Transverse colon (tissue), 4 donors: ENCODE data around the gene CHSY1. TPM values are rescaled to one million over a fixed set of nuclear protein-coding genes. Genes with fewer than 3 reads are reported as not detected.

Experiments used
- DNase-seq: peaks from one replicate; pipeline ENCODE4 v3.0.0-alpha.2; 2019
- H3K27ac ChIP-seq, 4 donors: fragments of 200-600 bp; sonication (generic); 2 replicates each; pipeline ENCODE4 v1.5.1; 2016 to 2018; ENCODE audit warnings: inconsistent platforms in 4 of 4
- H3K27me3 ChIP-seq: fragments of 200-600 bp; sonication (generic); 2 replicates; pipeline ENCODE4 v1.5.1; 2017; ENCODE audit warnings: inconsistent platforms
- H3K36me3 ChIP-seq, 4 donors: fragments of 200-600 bp; sonication (generic); 2 replicates each; pipeline ENCODE4 v1.5.1; 2017 to 2019; ENCODE audit warnings: inconsistent platforms in 4 of 4
- H3K4me1 ChIP-seq, 4 donors: fragments of 200-600 bp; sonication (generic); 2 replicates each; pipeline ENCODE4 v1.5.1; 2017 to 2020; ENCODE audit warnings: inconsistent platforms in 4 of 4
- H3K4me3 ChIP-seq, 4 donors: fragments of 200-600 bp; sonication (generic); 1 replicate in 1 of 4; 2 replicates in 3 of 4; pipeline versions ENCODE4 v1.5.1 to v1.6.1; 2017 to 2019; ENCODE audit warnings: inconsistent platforms in 4 of 4
- H3K9me3 ChIP-seq, 2 donors: fragments of 200-600 bp; sonication (generic); 2 replicates each; pipeline ENCODE4 v1.5.1; 2017 to 2019; ENCODE audit warnings: inconsistent platforms in 2 of 2
- EP300 ChIP-seq: sonication (generic); formaldehyde crosslinking; IDR thresholded peaks from one replicate; pipeline ENCODE4 v1.6.1; 2017; ENCODE audit warnings: antibody characterized with exemption, low read depth
- POLR2A ChIP-seq: fragments of 450-650 bp; IDR thresholded peaks from one replicate; pipeline ENCODE4 v1.6.1; 2016; ENCODE audit warnings: antibody characterized with exemption, mild to moderate bottlenecking, moderate library complexity
- POLR2AphosphoS5 ChIP-seq, 3 donors: sonication (generic); formaldehyde crosslinking; IDR thresholded peaks; one replicate each; pipeline ENCODE4 v1.6.1; 2016; ENCODE audit warnings: antibody characterized with exemption in 3 of 3
- WGBS, 2 donors: methylation state at CpG; one replicate each; pipeline ENCODE4 v1.1.5; 2018; ENCODE audit warnings: low coverage in 1 of 2; 5-methylcytosine and 5-hydroxymethylcytosine counted together
- in situ Hi-C, 4 donors: fragments of 200-750 bp; cut with MboI; loops; one replicate each; pipeline versions ENCODE4 v1.15.0 to v1.15.1; 2017; ENCODE audit warnings: low sequenced_read_pairs in 3 of 4, low pct_ligation_motif_present in 1 of 4, low pct_unique_long_range_greater_than_20kb in 1 of 4
- intact Hi-C: fragments of 100-400 bp; cut with DNase I; formaldehyde crosslinking; loops from one replicate; pipeline ENCODE4 v1.15.1; 2023; ENCODE audit warnings: low total_unique reads
- total RNA-seq, 4 donors: library from RNA; depleted of rRNA; stranded (reverse); fragments of >200 nt; gene quantifications; one replicate each; pipeline ENCODE4 v1.1.0, GENCODE V29; 2016
- TF ChIP-seq, protein P1 (sequence below), 5 experiments: fragments of 200-600 bp in 3 of 5; fragments of 450-650 bp in 2 of 5; sonication (generic) in 3 of 5; IDR thresholded peaks; 1 replicate in 2 of 5; 2 replicates in 3 of 5; pipeline ENCODE4 v1.5.1; 2016 to 2017; ENCODE audit warnings: antibody characterized with exemption in 5 of 5, inconsistent platforms in 3 of 5, mild to moderate bottlenecking in 2 of 5, moderate library complexity in 1 of 5

CHSY1 gene
- total RNA-seq, 4 donors from 2014 or later: 4.0 to 33.7 (median 11.8) TPM

DNA sequence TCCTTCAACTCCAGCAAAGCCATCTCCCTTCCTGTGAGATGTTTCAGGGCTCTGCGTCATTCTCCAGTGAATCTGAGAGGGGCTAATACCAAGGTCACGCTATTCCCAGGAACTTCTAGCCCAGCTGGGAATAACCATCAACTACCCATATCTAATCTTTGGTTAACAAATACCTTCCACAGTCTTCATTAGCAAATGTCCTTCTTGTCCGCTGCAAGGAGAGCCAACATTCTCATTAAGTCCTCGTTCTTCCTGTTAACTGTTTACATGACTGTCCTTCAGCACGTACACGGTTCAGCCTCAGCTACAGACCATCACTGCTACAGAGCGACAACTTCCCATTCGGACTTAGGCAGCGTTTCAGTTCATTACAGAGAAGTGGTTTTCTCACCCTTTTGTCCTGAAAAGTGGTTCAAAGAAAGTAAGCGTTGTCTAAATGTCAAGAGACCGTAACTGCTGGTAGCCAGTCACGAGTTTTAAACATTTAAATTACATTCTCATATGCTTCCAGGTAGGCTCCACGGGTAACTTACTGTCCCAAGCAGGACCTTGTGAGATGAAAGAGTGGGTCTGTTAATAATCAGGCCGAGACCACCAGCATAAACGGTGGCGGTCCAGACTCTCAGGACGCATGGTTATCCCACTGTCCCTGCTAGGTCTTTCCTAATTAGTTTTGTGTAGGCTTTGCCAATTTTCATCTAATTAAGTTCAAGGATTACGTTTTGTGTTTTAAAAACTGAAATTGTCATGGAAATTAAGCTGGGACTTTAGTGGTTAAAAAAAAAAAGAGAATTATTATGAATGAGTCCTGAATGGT is 63.8 kb downstream of the CHSY1 start:
- Histone ChIP-seq H3K4me3 (peak overlapping the region in 2 of 4 donors; percentile 0 to 11), H3K9me3 (no peaks in the 10 kb centered on the region), H3K27ac (peak overlapping the region; percentile 38 to 66 (median 60)), H3K36me3 (no peaks in the 10 kb centered on the region), H3K27me3 (no peaks in the 10 kb centered on the region), H3K4me1 (peaks cover 0 to 46% (median 4%) of the 10 kb centered on the region in 4 donors)
- intact Hi-C loops: no loop called here
- in situ Hi-C loops: no loop called here
- DNase-seq: no peak
- WGBS, 2 donors: 49 to 66% methylated on average over 13 to 18 of the region's 18 CpGs
- TF ChIP-seq POLR2A (no peak), EP300 (no peak), POLR2AphosphoS5 (IDR thresholded peaks at IDR 0.05) (peak in 1 of 3 donors; percentile 18)
- TF ChIP-seq, protein P1, sequence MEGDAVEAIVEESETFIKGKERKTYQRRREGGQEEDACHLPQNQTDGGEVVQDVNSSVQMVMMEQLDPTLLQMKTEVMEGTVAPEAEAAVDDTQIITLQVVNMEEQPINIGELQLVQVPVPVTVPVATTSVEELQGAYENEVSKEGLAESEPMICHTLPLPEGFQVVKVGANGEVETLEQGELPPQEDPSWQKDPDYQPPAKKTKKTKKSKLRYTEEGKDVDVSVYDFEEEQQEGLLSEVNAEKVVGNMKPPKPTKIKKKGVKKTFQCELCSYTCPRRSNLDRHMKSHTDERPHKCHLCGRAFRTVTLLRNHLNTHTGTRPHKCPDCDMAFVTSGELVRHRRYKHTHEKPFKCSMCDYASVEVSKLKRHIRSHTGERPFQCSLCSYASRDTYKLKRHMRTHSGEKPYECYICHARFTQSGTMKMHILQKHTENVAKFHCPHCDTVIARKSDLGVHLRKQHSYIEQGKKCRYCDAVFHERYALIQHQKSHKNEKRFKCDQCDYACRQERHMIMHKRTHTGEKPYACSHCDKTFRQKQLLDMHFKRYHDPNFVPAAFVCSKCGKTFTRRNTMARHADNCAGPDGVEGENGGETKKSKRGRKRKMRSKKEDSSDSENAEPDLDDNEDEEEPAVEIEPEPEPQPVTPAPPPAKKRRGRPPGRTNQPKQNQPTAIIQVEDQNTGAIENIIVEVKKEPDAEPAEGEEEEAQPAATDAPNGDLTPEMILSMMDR (IDR thresholded peaks at IDR 0.05): no peak

- DNase-seq: no peak
- TF ChIP-seq, protein P1 (IDR thresholded peaks at IDR 0.05): no peak
- TF ChIP-seq EP300: no peak
- TF ChIP-seq POLR2A: no peak
- TF ChIP-seq POLR2AphosphoS5 (IDR thresholded peaks at IDR 0.05): no peak
- H3K4me1 ChIP-seq: peaks cover 0 to 40% (median 5%) of the 10 kb centered on the region in 4 donors
- 80 to 95% methylated on average over 1 to 5 of the region's 5 CpGs for WGBS, 2 donors
- in situ Hi-C loops: no loop called here
- H3K9me3 ChIP-seq: no peaks in the 10 kb centered on the region
- no peaks in the 10 kb centered on the region for H3K36me3 ChIP-seq
- H3K27ac ChIP-seq: no peak overlapping the region
- H3K27me3 ChIP-seq: no peaks in the 10 kb centered on the region
- intact Hi-C loops: no loop called here
- no peak overlapping the region for H3K4me3 ChIP-seq
Observed at GRCh38 chr15:101185770-101186169, 66.1 kb downstream of the CHSY1 start.

DNA sequence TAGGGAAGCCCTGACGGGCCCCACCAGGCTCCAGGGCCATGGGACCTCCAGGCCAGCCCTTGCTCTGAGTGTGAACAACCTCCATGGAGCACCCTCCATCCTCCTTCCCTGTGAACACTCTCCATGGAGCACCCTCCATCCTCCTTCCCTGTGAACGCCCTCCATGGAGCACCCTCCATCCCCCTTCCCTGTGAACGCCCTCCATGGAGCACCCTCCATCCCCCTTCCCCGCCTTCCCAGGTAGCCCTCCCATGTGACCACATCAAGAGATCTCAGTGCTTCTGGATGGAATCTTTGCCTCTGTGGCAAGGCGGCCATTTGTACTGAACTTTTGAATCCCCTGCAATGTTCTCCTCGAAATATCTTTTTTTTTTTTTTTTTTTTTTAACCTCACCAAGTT is 66.5 kb downstream of the CHSY1 start:
- intact Hi-C loops: no loop called here
- H3K9me3 ChIP-seq: no peaks in the 10 kb centered on the region

DNA sequence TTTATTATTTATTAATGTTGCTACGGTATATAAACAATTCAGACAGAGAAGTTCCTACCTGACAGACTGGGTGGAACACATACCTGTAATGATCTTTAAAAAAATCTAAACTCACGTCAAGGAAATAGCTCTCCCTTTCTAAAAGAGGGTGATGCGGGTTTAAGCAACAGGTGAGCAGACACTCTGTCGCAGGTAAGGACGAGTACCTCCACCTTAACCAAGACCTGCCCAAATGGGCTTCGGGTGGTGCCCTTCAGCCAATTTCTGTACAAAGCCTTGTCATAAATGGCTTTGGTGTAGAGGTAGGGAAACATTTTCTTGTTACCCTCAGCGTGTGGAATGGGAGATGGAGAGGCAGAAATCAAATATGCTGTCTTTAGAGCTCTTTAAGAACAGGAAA is 67.0 kb downstream of the CHSY1 start:
- intact Hi-C loops (no loop called here), in situ Hi-C loops (no loop called here)
- Histone ChIP-seq H3K27me3 (no peaks in the 10 kb centered on the region), H3K4me1 (peaks cover 0 to 39% (median 5%) of the 10 kb centered on the region in 4 donors), H3K36me3 (no peaks in the 10 kb centered on the region), H3K9me3 (no peaks in the 10 kb centered on the region), H3K4me3 (no peak overlapping the region), H3K27ac (no peak overlapping the region)
- 88 to 94% methylated on average over 6 to 7 of the region's 7 CpGs for WGBS, 2 donors
- TF ChIP-seq EP300 (no peak), POLR2AphosphoS5 (IDR thresholded peaks at IDR 0.05) (no peak), POLR2A (no peak)
- TF ChIP-seq, protein P1 (IDR thresholded peaks at IDR 0.05): no peak
- no peak for DNase-seq

More for the DNA sequence above, 66.5 kb downstream of the CHSY1 start:
- TF ChIP-seq EP300 (no peak), POLR2AphosphoS5 (IDR thresholded peaks at IDR 0.05) (no peak), POLR2A (no peak)
- TF ChIP-seq, protein P1 (IDR thresholded peaks at IDR 0.05): no peak
- no peak overlapping the region for H3K4me3 ChIP-seq
- no peaks in the 10 kb centered on the region for H3K36me3 ChIP-seq
- in situ Hi-C loops: no loop called here
- 87 to 96% methylated on average over 5 to 6 of the region's 6 CpGs for WGBS, 2 donors
- DNase-seq: no peak
- no peaks in the 10 kb centered on the region for H3K27me3 ChIP-seq
- peaks cover 0 to 42% (median 5%) of the 10 kb centered on the region in 4 donors for H3K4me1 ChIP-seq
- no peak overlapping the region for H3K27ac ChIP-seq
